B cell (primary cell): ENCODE measurements around the gene MLLT6. TPM values are rescaled to one million over a fixed set of nuclear protein-coding genes. Genes with fewer than 3 reads are reported as not detected.

ENCODE experiments used
- ATAC-seq: fragments of 200-7000 bp; cut with Tn5 transposase; one replicate; pipeline ENCODE4 v1.10.0; 2021; ENCODE audit warnings: low read depth, mild to moderate bottlenecking, moderate number of reproducible peaks, moderate library complexity
- CTCF ChIA-PET: fragments of 350-600 bp; sonication (Branson Sonifier 250); formaldehyde crosslinking; loops from one replicate; lab custom pipeline; 2021; ENCODE audit warnings: antibody characterized with exemption, inconsistent platforms; lab: Charles Lee
- POLR2A ChIA-PET: fragments of 350-600 bp; sonication (Branson Sonifier 250); formaldehyde crosslinking; loops from one replicate; lab custom pipeline; 2021; ENCODE audit warnings: antibody characterized with exemption; lab: Charles Lee
- DNase-seq: peaks from one replicate; pipeline ENCODE4 v3.0.0; 2013
- H2AFZ ChIP-seq: 2 replicates; pipeline ENCODE4 v1.6.1; 2012; ENCODE audit warnings: mild to moderate bottlenecking, low read depth, low read length; ENCODE audit not compliant: insufficient read depth, poor library complexity, severe bottlenecking
- H3K27ac ChIP-seq, 2 donors: 1 replicate in 1 of 2; 2 replicates in 1 of 2; pipeline ENCODE4 v1.5.1; 2012 to 2013; ENCODE audit warnings: low read length in 2 of 2, mild to moderate bottlenecking in 2 of 2, moderate library complexity in 1 of 2
- H3K27me3 ChIP-seq, 4 experiments: fragments of 200-600 bp in 1 of 4; sonication (generic) in 1 of 4; replicated peaks in 1 of 4; 1 replicate in 2 of 4; 2 replicates in 2 of 4; pipeline versions ENCODE4 v1.6.1 to v1.7.0; 2013 to 2016; ENCODE audit warnings: low read length in 3 of 4, mild to moderate bottlenecking in 2 of 4, mixed read lengths in 1 of 4, moderate library complexity in 1 of 4; ENCODE audit not compliant: insufficient read depth in 4 of 4, control insufficient read depth in 3 of 4; ENCODE audit errors: control extremely low read depth in 1 of 4
- H3K36me3 ChIP-seq, 2 experiments: replicated peaks in 1 of 2; 1 replicate in 1 of 2; 2 replicates in 1 of 2; pipeline versions ENCODE4 v1.6.1 to v1.7.1; 2013; ENCODE audit warnings: low read length in 1 of 2; ENCODE audit not compliant: insufficient read depth in 2 of 2, control insufficient read depth in 1 of 2; ENCODE audit errors: control extremely low read depth in 1 of 2, extremely low read depth in 1 of 2
- H3K4me1 ChIP-seq, 2 donors: fragments of 200-600 bp in 1 of 2; sonication (generic) in 1 of 2; 1 replicate in 1 of 2; 2 replicates in 1 of 2; pipeline versions ENCODE4 v1.5.1 to v1.6.1; 2013 to 2017; ENCODE audit warnings: low read length in 2 of 2; ENCODE audit not compliant: control insufficient read depth in 2 of 2, insufficient read depth in 2 of 2
- H3K4me2 ChIP-seq: replicated peaks from 2 replicates; pipeline ENCODE3; 2012; ENCODE audit warnings: mild to moderate bottlenecking, low read depth, low read length; ENCODE audit not compliant: poor library complexity, severe bottlenecking
- H3K4me3 ChIP-seq, 5 experiments: fragments of 200-600 bp in 1 of 5; sonication (generic) in 1 of 5; 1 replicate in 3 of 5; 2 replicates in 2 of 5; pipeline versions ENCODE4 v1.5.1 to v1.7.0; 2011 to 2016; ENCODE audit warnings: low read length in 4 of 5, mild to moderate bottlenecking in 4 of 5, low read depth in 2 of 5, control low read depth in 1 of 5, moderate library complexity in 1 of 5; ENCODE audit not compliant: insufficient read depth in 1 of 5; ENCODE audit errors: control extremely low read depth in 1 of 5, extremely low read depth in 1 of 5
- H3K79me2 ChIP-seq: fragments of 200-600 bp; sonication (generic); one replicate; pipeline ENCODE4 v1.6.0; 2016; ENCODE audit warnings: low read length; ENCODE audit not compliant: control insufficient read depth, insufficient read depth
- H3K9ac ChIP-seq: fragments of 200-600 bp; sonication (generic); 2 replicates; pipeline ENCODE4 v1.6.1; 2017; ENCODE audit warnings: mild to moderate bottlenecking, low read length, moderate library complexity
- H3K9me3 ChIP-seq, 3 donors: one replicate each; pipeline versions ENCODE4 v1.6.1 to v1.7.1; 2013; ENCODE audit warnings: low read length in 2 of 3; ENCODE audit not compliant: control insufficient read depth in 2 of 3, insufficient read depth in 1 of 3; ENCODE audit errors: control extremely low read depth in 1 of 3
- H4K20me1 ChIP-seq: 2 replicates; pipeline ENCODE4 v1.6.0; 2012; ENCODE audit warnings: mild to moderate bottlenecking, low read length; ENCODE audit not compliant: insufficient read depth, control insufficient read depth, poor library complexity, severe bottlenecking
- H3K27ac Mint-ChIP-seq: one replicate; pipeline ENCODE4 v1.8.0; 2021; ENCODE audit warnings: mixed read lengths
- H3K27me3 Mint-ChIP-seq: one replicate; pipeline ENCODE4 v1.8.0; 2021; ENCODE audit warnings: mixed read lengths
- H3K4me1 Mint-ChIP-seq: one replicate; pipeline ENCODE4 v1.8.0; 2021; ENCODE audit warnings: mixed read lengths
- H3K4me3 Mint-ChIP-seq: one replicate; pipeline ENCODE4 v1.8.0; 2021; ENCODE audit warnings: mixed read lengths
- H3K9me3 Mint-ChIP-seq: one replicate; pipeline ENCODE4 v1.8.0; 2022; ENCODE audit warnings: mixed read lengths; ENCODE audit not compliant: insufficient read depth
- CTCF ChIP-seq: fragments of 200-600 bp; IDR thresholded peaks from one replicate; pipeline ENCODE4 v1.8.0; 2022; ENCODE audit warnings: antibody characterized with exemption, mild to moderate bottlenecking
- EZH2 ChIP-seq: IDR thresholded peaks from 2 replicates; pipeline ENCODE4 v1.6.1; 2012; ENCODE audit warnings: borderline replicate concordance, low read depth, mild to moderate bottlenecking, moderate library complexity, low read length; ENCODE audit not compliant: insufficient read depth, poor library complexity, severe bottlenecking
- WGBS: methylation state at CpG from one replicate; pipeline ENCODE4 v1.1.5; 2013; ENCODE audit warnings: missing lambda C conversion rate; ENCODE audit not compliant: insufficient coverage; 5-methylcytosine and 5-hydroxymethylcytosine counted together
- intact Hi-C: fragments of 100-400 bp; cut with micrococcal nuclease; formaldehyde crosslinking; loops from one replicate; pipeline ENCODE4 v1.10.0; 2022
- polyA plus RNA-seq: library from polyadenylated mRNA; depleted of rRNA; stranded (reverse); fragments of >200 nt; gene quantifications from 2 replicates; pipeline ENCODE4 v1.2.3, GENCODE V29; 2012
- total RNA-seq, 2 donors: library from RNA; stranded (reverse); fragments of 120-200 nt in 1 of 2; gene quantifications; 1 replicate in 1 of 2; 2 replicates in 1 of 2; pipeline versions ENCODE4 v1.2.3 to v1.2.4, GENCODE V29; 2013 to 2022

The MLLT6 gene
- total and polyA plus RNA-seq, 2 donors (not counting 1 experiment from before 2014, with no cell fraction given), result 165 to 288 TPM

GRCh38 chr17:38751144-38751807 lies 46.2 kb downstream of the MLLT6 start:
- peak overlapping the region; percentile 79 for H3K4me2 ChIP-seq
- H3K4me1 Mint-ChIP-seq, result peaks cover 54% of the 10 kb centered on the region
- no peaks in the 10 kb centered on the region for H3K9me3 Mint-ChIP-seq
- ChIA-PET POLR2A (interaction anchor here (0.6 to 1.5 kb wide), 3 partner anchors 46 to 486 kb away, joined by 3 to 10 read pairs (median 6); partner anchors contain the start of gene MLLT6), CTCF (interaction anchor here (0.6 to 2.6 kb wide), 8 partner anchors 17 to 402 kb away, joined by 3 to 10 read pairs (median 4); partner anchors contain the start of gene CISD3)
- peak overlapping the region; percentile 98 for H2AFZ ChIP-seq
- H3K9ac ChIP-seq, result peak overlapping the region; percentile 96
- ATAC-seq (no peak), DNase-seq (no peak)
- H3K27me3 Mint-ChIP-seq, result peaks cover 28% of the 10 kb centered on the region
- peak overlapping the region; percentile 93 for H3K27ac Mint-ChIP-seq
- H4K20me1 ChIP-seq, result peaks cover 42% of the 10 kb centered on the region
- H3K4me3 ChIP-seq, result peak overlapping the region; percentile 61 to 100 (median 95)
- peak overlapping the region; percentile 94 for H3K4me3 Mint-ChIP-seq
- H3K4me1 ChIP-seq, result peaks cover 60 to 69% of the 10 kb centered on the region in 2 donors
- H3K27ac ChIP-seq, result peak overlapping the region in 1 of 2 donors; percentile 95
- intact Hi-C loops, result loop anchor here (1.0 to 5.0 kb wide), 2 partner anchors 194 to 403 kb away; no protein-coding TSS in a partner anchor
- peaks cover 0 to 47% (median 25%) of the 10 kb centered on the region in 4 experiments for H3K27me3 ChIP-seq
- H3K36me3 ChIP-seq, result peaks cover 0 to 15% of the 10 kb centered on the region in 2 experiments
- H3K9me3 ChIP-seq, result peaks cover 0 to 9% (median 0%) of the 10 kb centered on the region in 3 donors
- TF ChIP-seq EZH2 (no peak), CTCF (no peak)
- WGBS, result 0% methylated on average over 4 of the region's 10 CpGs
- H3K79me2 ChIP-seq, result peaks cover 38% of the 10 kb centered on the region
